PFSK-1 (cell line): ENCODE results near the gene CPSF3.

Experiments
- FOXP2 ChIP-seq: optimal IDR thresholded peaks from 2 replicates; pipeline ENCODE3; 2011; ENCODE audit warnings: borderline replicate concordance, control low read depth, inconsistent platforms; ENCODE audit not compliant: insufficient read depth; ENCODE audit errors: extremely low read length, extremely low read depth
- POLR2AphosphoS5 ChIP-seq: IDR thresholded peaks from 2 replicates; pipeline ENCODE4 v1.6.1; 2012; ENCODE audit warnings: low read depth, mild to moderate bottlenecking, control low read depth, low read length, moderate library complexity
- REST ChIP-seq, 2 experiments: IDR thresholded peaks; 2 replicates each; pipeline versions ENCODE4 v1.6.1 to v1.8.0; 2011 to 2012; ENCODE audit warnings: low read depth in 2 of 2, low read length in 2 of 2, control low read depth in 1 of 2, inconsistent platforms in 1 of 2, mild to moderate bottlenecking in 1 of 2, moderate library complexity in 1 of 2; ENCODE audit not compliant: insufficient read depth in 1 of 2
- SIN3A ChIP-seq: IDR thresholded peaks from 2 replicates; pipeline ENCODE4 v1.6.1; 2012; ENCODE audit warnings: mild to moderate bottlenecking, low read length, moderate library complexity, borderline replicate concordance; ENCODE audit not compliant: insufficient read depth

- TF ChIP-seq POLR2AphosphoS5, result no peak
- no peak for TF ChIP-seq SIN3A
- no peak for TF ChIP-seq REST (IDR thresholded peaks at IDR 0.05; ENCODE audit: insufficient read depth in 1 of 2, low read depth in 2 of 2, low read length in 2 of 2)
- TF ChIP-seq FOXP2, result no peak
These were observed 16.1 kb downstream of the CPSF3 start for GRCh38 chr2:9439536-9439935.
